HEK293T (cell line): ENCODE measurements around the gene IRF8.

Experiments
- BHLHE40 ChIP-seq: fragments of 450-650 bp; IDR thresholded peaks from 2 replicates; pipeline ENCODE4 v1.6.1; 2016; ENCODE audit warnings: mild to moderate bottlenecking, moderate library complexity, borderline replicate concordance
- CTBP1 ChIP-seq: fragments of 450-650 bp; IDR thresholded peaks from 2 replicates; pipeline ENCODE4 v1.6.1; 2016; ENCODE audit warnings: borderline replicate concordance
- FOXM1 ChIP-seq: fragments of 450-650 bp; IDR thresholded peaks from 2 replicates; pipeline ENCODE4 v1.6.1; 2017; ENCODE audit warnings: mild to moderate bottlenecking, borderline replicate concordance
- SUZ12 ChIP-seq: fragments of 450-650 bp; IDR thresholded peaks from 2 replicates; pipeline ENCODE4 v1.6.1; 2016; ENCODE audit warnings: mild to moderate bottlenecking

DNA sequence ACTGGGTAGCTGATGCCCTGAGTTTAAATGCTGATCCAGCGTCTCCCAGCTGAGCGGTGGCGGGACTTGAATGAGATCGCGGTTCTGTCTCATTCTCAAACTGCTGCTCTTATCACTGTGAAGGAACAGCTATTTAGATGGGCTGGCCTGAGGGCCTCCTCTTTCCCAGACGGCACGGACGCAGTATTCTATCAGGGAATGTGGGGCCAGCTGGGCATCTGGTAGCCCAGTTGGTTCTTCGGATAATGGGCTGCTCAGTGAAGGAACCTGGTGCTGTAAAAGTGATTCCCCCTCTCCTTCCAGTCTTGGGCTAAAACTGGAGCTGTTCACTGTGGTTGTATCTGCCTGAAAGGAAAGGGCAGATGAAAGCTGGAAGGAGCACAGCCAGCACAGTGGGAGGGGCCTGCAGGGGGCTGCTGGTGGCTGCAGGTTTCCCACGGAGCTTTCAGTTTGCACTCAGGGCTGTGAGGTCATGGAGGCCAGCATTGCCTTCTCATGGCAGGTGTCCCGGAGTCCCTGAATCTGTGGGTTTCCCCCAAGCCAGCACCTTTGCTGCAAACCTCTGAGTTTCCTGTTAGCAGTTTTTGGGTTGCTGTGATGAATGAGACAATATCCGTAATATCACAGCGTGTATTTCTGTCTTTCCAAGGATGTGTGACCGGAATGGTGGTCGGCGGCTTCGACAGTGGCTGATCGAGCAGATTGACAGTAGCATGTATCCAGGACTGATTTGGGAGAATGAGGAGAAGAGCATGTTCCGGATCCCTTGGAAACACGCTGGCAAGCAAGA lies 3.6 kb downstream of the IRF8 start:
- no peak for TF ChIP-seq SUZ12
- TF ChIP-seq FOXM1: no peak
- TF ChIP-seq BHLHE40: no peak
- no peak for TF ChIP-seq CTBP1
